DOHH2 (cell line): ENCODE data around the gene CLDN22.

ENCODE experiments used
- CTCF ChIP-seq: fragments of 200-600 bp; sonication (generic); IDR thresholded peaks from one replicate; pipeline ENCODE4 v1.5.1; 2014; ENCODE audit warnings: antibody characterized with exemption, mild to moderate bottlenecking, low read depth, low read length; ENCODE audit not compliant: poor library complexity, severe bottlenecking
- EZH2phosphoT487 ChIP-seq: fragments of 200-600 bp; sonication (generic); IDR thresholded peaks from 2 replicates; pipeline ENCODE4 v1.6.1; 2017; ENCODE audit warnings: borderline replicate concordance, mild to moderate bottlenecking, antibody characterized with exemption, low read length, moderate library complexity, mixed read lengths

GRCh38 chr4:183272384-183272783 is 47.7 kb downstream of the CLDN22 start:
- no peak for TF ChIP-seq CTCF
- no peak for TF ChIP-seq EZH2phosphoT487
